Fibroblast of lung (primary cell): ENCODE measurements around the gene CASP1.
"Not testable (repeated sequence)": the region's sequence is repeated elsewhere in the genome, so short reads cannot be mapped to it uniquely, and the experiment has no call there.

ENCODE experiments used
- EZH2 ChIP-seq: IDR thresholded peaks from 2 replicates; pipeline ENCODE4 v1.5.1; 2012; ENCODE audit warnings: low read length, control low read depth, mild to moderate bottlenecking; ENCODE audit errors: missing control alignments
- TF ChIP-seq, protein P1 (sequence below), 2 donors: IDR thresholded peaks in 1 of 2; conservative IDR thresholded peaks in 1 of 2; 1 replicate in 1 of 2; 2 replicates in 1 of 2; pipeline ENCODE4 v1.5.1; 2011 to 2012; ENCODE audit warnings: low read length in 2 of 2, control low read depth in 1 of 2, inconsistent platforms in 1 of 2, low read depth in 1 of 2, mild to moderate bottlenecking in 1 of 2

GRCh38 chr11:105034388-105034787 is 556 bp downstream of the CASP1 start:
- not testable (repeated sequence) for TF ChIP-seq EZH2
- TF ChIP-seq, protein P1, sequence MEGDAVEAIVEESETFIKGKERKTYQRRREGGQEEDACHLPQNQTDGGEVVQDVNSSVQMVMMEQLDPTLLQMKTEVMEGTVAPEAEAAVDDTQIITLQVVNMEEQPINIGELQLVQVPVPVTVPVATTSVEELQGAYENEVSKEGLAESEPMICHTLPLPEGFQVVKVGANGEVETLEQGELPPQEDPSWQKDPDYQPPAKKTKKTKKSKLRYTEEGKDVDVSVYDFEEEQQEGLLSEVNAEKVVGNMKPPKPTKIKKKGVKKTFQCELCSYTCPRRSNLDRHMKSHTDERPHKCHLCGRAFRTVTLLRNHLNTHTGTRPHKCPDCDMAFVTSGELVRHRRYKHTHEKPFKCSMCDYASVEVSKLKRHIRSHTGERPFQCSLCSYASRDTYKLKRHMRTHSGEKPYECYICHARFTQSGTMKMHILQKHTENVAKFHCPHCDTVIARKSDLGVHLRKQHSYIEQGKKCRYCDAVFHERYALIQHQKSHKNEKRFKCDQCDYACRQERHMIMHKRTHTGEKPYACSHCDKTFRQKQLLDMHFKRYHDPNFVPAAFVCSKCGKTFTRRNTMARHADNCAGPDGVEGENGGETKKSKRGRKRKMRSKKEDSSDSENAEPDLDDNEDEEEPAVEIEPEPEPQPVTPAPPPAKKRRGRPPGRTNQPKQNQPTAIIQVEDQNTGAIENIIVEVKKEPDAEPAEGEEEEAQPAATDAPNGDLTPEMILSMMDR (conservative IDR thresholded peaks at IDR 0.05 in 1 of 2, IDR thresholded peaks at IDR 0.05 in 1 of 2; ENCODE audit: low read depth in 1 of 2, low read length in 2 of 2) = not testable (repeated sequence)
